ENCODE measurements around the gene DEPDC1.

- TF ChIP-seq, protein P1, sequence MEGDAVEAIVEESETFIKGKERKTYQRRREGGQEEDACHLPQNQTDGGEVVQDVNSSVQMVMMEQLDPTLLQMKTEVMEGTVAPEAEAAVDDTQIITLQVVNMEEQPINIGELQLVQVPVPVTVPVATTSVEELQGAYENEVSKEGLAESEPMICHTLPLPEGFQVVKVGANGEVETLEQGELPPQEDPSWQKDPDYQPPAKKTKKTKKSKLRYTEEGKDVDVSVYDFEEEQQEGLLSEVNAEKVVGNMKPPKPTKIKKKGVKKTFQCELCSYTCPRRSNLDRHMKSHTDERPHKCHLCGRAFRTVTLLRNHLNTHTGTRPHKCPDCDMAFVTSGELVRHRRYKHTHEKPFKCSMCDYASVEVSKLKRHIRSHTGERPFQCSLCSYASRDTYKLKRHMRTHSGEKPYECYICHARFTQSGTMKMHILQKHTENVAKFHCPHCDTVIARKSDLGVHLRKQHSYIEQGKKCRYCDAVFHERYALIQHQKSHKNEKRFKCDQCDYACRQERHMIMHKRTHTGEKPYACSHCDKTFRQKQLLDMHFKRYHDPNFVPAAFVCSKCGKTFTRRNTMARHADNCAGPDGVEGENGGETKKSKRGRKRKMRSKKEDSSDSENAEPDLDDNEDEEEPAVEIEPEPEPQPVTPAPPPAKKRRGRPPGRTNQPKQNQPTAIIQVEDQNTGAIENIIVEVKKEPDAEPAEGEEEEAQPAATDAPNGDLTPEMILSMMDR (IDR thresholded peaks at IDR 0.05): no peak
- no peak for TF ChIP-seq POLR2A (IDR thresholded peaks at IDR 0.05)
Measured at GRCh38 chr1:68445709-68446108, 51.2 kb downstream of the DEPDC1 start.

Measured in tibial nerve (tissue), 3 donors.